GM18499 (cell line): ENCODE measurements around the gene CLCN4.
A peak's percentile ranks its signal among the peaks of the same experiment; 100 is the strongest.

Source experiments
- ATAC-seq: cut with Tn5 transposase; IDR thresholded peaks from one replicate; pipeline ENCODE4 v1.9.1; 2021; ENCODE audit warnings: moderate number of reproducible peaks; ENCODE audit not compliant: insufficient read depth, unreplicated experiment

Gene CLCN4

GRCh38 chrX:10156199-10157031 is at the start of gene CLCN4:
Gene CLCN4, plus strand, starts transcription at chrX:10156975. Its CDS starts 28,058 bp downstream, at chrX:10185033.
- peak; percentile 46 for ATAC-seq

GRCh38 chrX:10107483-10107882 is 49.3 kb upstream of the CLCN4 start:
- ATAC-seq, result no peak

- ATAC-seq, result no peak
These were observed 48.5 kb upstream of the CLCN4 start for GRCh38 chrX:10108288-10108687.

- no peak for ATAC-seq
These were observed 47.1 kb upstream of the CLCN4 start for GRCh38 chrX:10109695-10110094.

- no peak for ATAC-seq
These were observed 46.3 kb upstream of the CLCN4 start for GRCh38 chrX:10110316-10110935.

- ATAC-seq, result no peak
These were observed 45.8 kb upstream of the CLCN4 start for GRCh38 chrX:10110984-10111363.

GRCh38 chrX:10111364-10112148 is 45.2 kb upstream of the CLCN4 start:
- no peak for ATAC-seq

- peak; percentile 72 for ATAC-seq
These were observed 44.3 kb upstream of the CLCN4 start for GRCh38 chrX:10112510-10112909.

- no peak for ATAC-seq
These were observed 41.7 kb upstream of the CLCN4 start for GRCh38 chrX:10115082-10115481.

- ATAC-seq, result no peak
These were observed 39.5 kb upstream of the CLCN4 start for GRCh38 chrX:10117301-10117700.

- ATAC-seq, result no peak
These were observed 38.9 kb upstream of the CLCN4 start for GRCh38 chrX:10117864-10118377.

- ATAC-seq, result no peak
These were observed 38.2 kb upstream of the CLCN4 start for GRCh38 chrX:10118530-10118929.

- ATAC-seq, result peak; percentile 62
These were observed 37.3 kb upstream of the CLCN4 start for GRCh38 chrX:10119399-10119990.

- ATAC-seq, result no peak
These were observed 36.4 kb upstream of the CLCN4 start for GRCh38 chrX:10120331-10120730.

GRCh38 chrX:10120828-10121227 is 35.9 kb upstream of the CLCN4 start:
- no peak for ATAC-seq

- peak; percentile 63 for ATAC-seq
These were observed 35.0 kb upstream of the CLCN4 start for GRCh38 chrX:10121787-10122186.

- ATAC-seq, result no peak
These were observed 32.1 kb upstream of the CLCN4 start for GRCh38 chrX:10124506-10125247.

- no peak for ATAC-seq
These were observed 31.5 kb upstream of the CLCN4 start for GRCh38 chrX:10125248-10125615.

GRCh38 chrX:10126044-10126443 is 30.7 kb upstream of the CLCN4 start:
- ATAC-seq, result no peak

GRCh38 chrX:10126834-10127233 is 29.9 kb upstream of the CLCN4 start:
- no peak for ATAC-seq
